Glutamatergic neuron (in vitro differentiated cells): Measurements from ENCODE around the gene PPFIBP2. TPM values are rescaled to one million over a fixed set of nuclear protein-coding genes. Genes with fewer than 3 reads are reported as not detected.

Experiments used
- DNase-seq: peaks from one replicate; pipeline ENCODE4 v3.0.0; 2022
- H3K27ac Mint-ChIP-seq: one replicate; pipeline ENCODE4 v1.8.0; 2020; ENCODE audit warnings: mild to moderate bottlenecking, mixed read lengths, inconsistent platforms; ENCODE audit not compliant: unreplicated experiment
- H3K27me3 Mint-ChIP-seq: one replicate; pipeline ENCODE4 v1.8.0; 2020; ENCODE audit warnings: mild to moderate bottlenecking, moderate library complexity, mixed read lengths, inconsistent platforms; ENCODE audit not compliant: unreplicated experiment
- H3K36me3 Mint-ChIP-seq: one replicate; pipeline ENCODE4 v1.8.0; 2020; ENCODE audit warnings: mild to moderate bottlenecking, mixed read lengths, inconsistent platforms; ENCODE audit not compliant: unreplicated experiment
- H3K4me1 Mint-ChIP-seq: one replicate; pipeline ENCODE4 v1.8.0; 2020; ENCODE audit warnings: mild to moderate bottlenecking, low read depth, mixed read lengths, inconsistent platforms; ENCODE audit not compliant: unreplicated experiment
- H3K4me3 Mint-ChIP-seq: one replicate; pipeline ENCODE4 v1.8.0; 2020; ENCODE audit warnings: mild to moderate bottlenecking, mixed read lengths, inconsistent platforms; ENCODE audit not compliant: unreplicated experiment
- H3K9me3 Mint-ChIP-seq: one replicate; pipeline ENCODE4 v1.8.0; 2020; ENCODE audit warnings: mild to moderate bottlenecking, moderate library complexity, mixed read lengths, inconsistent platforms; ENCODE audit not compliant: unreplicated experiment
- total RNA-seq: library from RNA; stranded (reverse); fragmentation: NEBNext Ultra II Directional; extraction: Animal tissue kit (Norgen Biotek cat#: 25700); gene quantifications from one replicate; pipeline ENCODE4 v1.2.1, GENCODE V29; 2021; ENCODE audit not compliant: unreplicated experiment
- TF ChIP-seq, protein P1 (sequence below): fragments of 200-600 bp; sonication (generic); IDR thresholded peaks from one replicate; pipeline ENCODE4 v1.5.0; 2021; ENCODE audit not compliant: partially characterized antibody, unreplicated experiment

The PPFIBP2 gene
- total RNA-seq, 1 donor from 2014 or later, result 1.5 TPM

DNA sequence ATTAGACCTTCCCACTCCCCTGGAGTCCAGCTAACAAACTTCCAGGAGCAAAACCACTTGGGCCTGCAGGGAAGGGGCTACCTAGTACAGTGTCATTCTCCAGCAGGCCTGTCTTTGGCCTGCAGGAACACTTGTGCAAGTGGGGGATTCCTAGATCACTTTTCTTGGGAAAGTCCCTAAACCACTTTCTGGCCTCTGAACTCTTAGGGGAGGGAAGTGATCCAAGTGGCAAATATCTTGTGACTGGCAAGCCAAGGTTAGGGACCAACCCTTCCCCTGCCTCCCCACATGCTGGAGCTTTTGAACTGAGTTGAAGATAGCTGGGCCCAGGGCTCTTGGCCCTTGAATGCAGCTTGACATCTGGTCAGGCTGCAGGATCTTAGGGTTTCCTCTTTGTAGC is 17.2 kb downstream of the PPFIBP2 start:
- Mint-ChIP-seq H3K4me3 (no peak overlapping the region), H3K4me1 (no peaks in the 10 kb centered on the region), H3K9me3 (peaks cover 2% of the 10 kb centered on the region), H3K36me3 (no peaks in the 10 kb centered on the region), H3K27ac (no peak overlapping the region), H3K27me3 (peaks cover 3% of the 10 kb centered on the region)
- TF ChIP-seq, protein P1, sequence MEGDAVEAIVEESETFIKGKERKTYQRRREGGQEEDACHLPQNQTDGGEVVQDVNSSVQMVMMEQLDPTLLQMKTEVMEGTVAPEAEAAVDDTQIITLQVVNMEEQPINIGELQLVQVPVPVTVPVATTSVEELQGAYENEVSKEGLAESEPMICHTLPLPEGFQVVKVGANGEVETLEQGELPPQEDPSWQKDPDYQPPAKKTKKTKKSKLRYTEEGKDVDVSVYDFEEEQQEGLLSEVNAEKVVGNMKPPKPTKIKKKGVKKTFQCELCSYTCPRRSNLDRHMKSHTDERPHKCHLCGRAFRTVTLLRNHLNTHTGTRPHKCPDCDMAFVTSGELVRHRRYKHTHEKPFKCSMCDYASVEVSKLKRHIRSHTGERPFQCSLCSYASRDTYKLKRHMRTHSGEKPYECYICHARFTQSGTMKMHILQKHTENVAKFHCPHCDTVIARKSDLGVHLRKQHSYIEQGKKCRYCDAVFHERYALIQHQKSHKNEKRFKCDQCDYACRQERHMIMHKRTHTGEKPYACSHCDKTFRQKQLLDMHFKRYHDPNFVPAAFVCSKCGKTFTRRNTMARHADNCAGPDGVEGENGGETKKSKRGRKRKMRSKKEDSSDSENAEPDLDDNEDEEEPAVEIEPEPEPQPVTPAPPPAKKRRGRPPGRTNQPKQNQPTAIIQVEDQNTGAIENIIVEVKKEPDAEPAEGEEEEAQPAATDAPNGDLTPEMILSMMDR, result no peak
- no peak for DNase-seq

DNA sequence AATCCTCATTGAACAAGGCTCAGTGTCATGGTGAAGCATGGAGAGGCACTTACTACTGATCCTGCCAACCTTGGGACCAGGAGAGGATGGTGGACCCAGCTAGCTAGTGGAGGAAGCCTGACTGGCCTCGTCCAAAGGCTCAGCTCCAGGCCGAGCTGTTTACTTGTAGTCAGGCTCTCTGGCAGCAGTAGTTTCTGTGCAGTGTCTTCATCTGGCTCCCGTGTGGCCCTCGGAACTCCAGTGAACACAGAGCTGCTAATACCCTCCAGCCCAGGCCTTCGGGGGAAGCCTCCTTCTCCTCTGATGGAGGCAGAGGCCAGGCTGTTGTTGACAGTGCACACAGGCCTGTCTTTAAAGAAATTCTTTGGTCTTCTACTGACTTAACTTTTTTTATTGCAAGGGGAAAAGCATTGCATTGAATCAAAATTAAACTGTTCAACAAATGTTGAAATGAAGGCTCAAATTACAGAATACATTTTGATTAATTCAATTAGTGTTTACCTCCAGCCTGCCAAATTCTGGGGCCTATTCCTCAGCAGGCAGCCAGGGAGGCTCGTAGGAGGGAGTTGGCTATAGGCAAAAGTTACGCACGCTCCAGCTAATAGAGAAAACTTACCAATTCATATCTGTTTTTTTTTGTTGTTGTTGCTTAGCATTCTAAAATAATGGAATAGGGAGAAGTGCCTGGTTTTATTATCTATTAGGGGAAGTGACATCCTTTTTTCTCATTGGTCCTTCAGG is 18.8 kb downstream of the PPFIBP2 start:
- no peaks in the 10 kb centered on the region for H3K36me3 Mint-ChIP-seq

DNA sequence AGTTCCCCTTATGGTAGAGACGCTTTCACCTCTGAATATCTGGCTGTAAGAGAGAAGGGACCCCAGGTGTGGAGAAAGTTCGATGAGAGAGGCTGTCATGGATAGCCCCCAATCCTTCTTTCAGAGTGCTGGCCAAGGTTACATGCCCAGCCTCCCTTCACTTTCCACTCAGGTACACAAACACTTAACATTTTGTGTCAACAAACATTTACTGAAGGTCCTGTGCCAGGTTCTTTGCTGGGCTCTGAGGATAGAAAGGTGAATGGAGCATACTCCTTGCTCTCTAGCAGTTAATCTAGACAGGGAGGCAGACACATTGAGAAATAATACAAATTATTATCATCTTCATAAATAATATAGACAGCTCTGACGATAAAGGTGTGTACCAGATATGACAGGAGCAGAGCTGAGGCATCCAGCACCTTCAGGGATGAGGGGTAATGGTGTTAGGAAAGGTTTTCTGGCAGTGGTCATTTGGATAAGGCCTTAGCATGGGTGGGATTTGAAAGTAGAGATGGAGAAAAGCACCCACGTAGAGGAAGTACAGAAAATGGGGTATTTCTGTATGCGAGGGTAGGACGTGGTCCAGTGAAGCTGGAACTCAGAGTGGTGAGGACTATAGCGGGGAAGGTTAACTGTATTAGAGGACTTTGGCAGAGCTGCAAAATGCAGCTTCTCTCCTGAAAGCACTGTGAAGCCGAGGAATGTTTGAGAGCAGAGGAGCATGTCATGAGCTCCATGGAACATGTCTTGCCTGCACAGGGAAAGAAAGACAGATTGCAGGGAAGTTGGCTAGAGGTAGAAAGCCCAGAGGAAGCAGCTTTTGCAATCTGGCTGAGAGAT is 19.6 kb downstream of the PPFIBP2 start:
- peaks cover 5% of the 10 kb centered on the region for H3K27me3 Mint-ChIP-seq
- H3K36me3 Mint-ChIP-seq, result no peaks in the 10 kb centered on the region
- TF ChIP-seq, protein P1, result no peak
- H3K4me3 Mint-ChIP-seq, result no peak overlapping the region
- H3K4me1 Mint-ChIP-seq, result no peaks in the 10 kb centered on the region
- no peak overlapping the region for H3K27ac Mint-ChIP-seq
- no peak for DNase-seq
- peaks cover 2% of the 10 kb centered on the region for H3K9me3 Mint-ChIP-seq

More for the DNA sequence above, 18.8 kb downstream of the PPFIBP2 start:
- DNase-seq, result no peak
- no peaks in the 10 kb centered on the region for H3K27me3 Mint-ChIP-seq
- peaks cover 2% of the 10 kb centered on the region for H3K9me3 Mint-ChIP-seq
- TF ChIP-seq, protein P1, result no peak
- no peak overlapping the region for H3K4me3 Mint-ChIP-seq
- no peak overlapping the region for H3K27ac Mint-ChIP-seq
- H3K4me1 Mint-ChIP-seq, result no peaks in the 10 kb centered on the region

DNA sequence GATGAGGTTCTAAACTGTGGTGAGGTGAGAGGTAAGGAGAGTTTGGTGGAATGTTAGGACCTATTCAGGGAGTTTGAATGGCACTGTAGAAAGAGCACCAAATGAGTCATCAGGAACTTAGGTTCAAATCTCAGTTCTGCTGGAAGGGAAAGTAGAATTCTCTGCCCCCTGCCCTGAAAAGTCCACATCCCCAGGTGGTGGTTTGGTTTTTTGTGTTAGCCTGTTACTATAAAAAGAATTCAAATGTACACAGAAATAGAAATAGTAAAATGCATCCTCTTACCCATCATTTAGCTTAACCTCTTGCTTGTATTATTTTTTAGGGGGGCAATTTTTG is 20.2 kb downstream of the PPFIBP2 start:
- DNase-seq, result no peak
- Mint-ChIP-seq H3K9me3 (peaks cover 2% of the 10 kb centered on the region), H3K27me3 (peaks cover 6% of the 10 kb centered on the region), H3K36me3 (no peaks in the 10 kb centered on the region), H3K4me1 (no peaks in the 10 kb centered on the region), H3K4me3 (no peak overlapping the region), H3K27ac (no peak overlapping the region)
- TF ChIP-seq, protein P1, result no peak

DNA sequence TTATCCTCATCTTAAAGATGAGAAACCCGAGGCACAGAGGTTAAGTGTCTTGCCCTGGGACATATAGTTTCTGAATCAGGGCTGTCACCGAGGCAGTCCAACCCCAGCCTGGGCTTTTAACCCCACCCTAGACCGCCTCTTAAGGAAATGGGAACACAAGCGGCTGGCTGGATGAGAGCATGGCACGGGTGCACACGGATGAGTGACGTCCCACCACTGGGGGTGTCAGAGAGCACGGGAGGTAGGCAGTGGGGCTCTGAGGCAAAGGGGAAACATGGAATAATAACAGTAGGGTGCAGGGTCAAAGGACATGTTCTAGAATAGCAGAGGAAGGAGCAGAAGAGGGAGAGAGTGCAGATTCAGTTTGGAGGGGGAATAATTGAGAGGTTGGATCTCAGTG is 22.3 kb downstream of the PPFIBP2 start:
- Mint-ChIP-seq H3K4me3 (no peak overlapping the region), H3K27me3 (peaks cover 7% of the 10 kb centered on the region), H3K9me3 (peaks cover 2% of the 10 kb centered on the region), H3K36me3 (no peaks in the 10 kb centered on the region), H3K4me1 (no peaks in the 10 kb centered on the region), H3K27ac (no peak overlapping the region)
- TF ChIP-seq, protein P1, result peak; percentile 47
- DNase-seq, result peak; percentile 45
